HepG2 (cell line): ENCODE results near the gene SEMA6B. TPM values are rescaled to one million over a fixed set of nuclear protein-coding genes. Genes with fewer than 3 reads are reported as not detected.
A peak's percentile ranks its signal among the peaks of the same experiment; 100 is the strongest.

Experiments used
- AKAP8 ChIP-seq: sonication (generic); formaldehyde crosslinking; IDR thresholded peaks from 2 replicates; pipeline ENCODE4 v1.5.1; 2020; ENCODE audit warnings: mild to moderate bottlenecking, missing genetic modification reagents
- GATAD2A ChIP-seq: IDR thresholded peaks from 2 replicates; pipeline ENCODE4 v1.6.1; 2016
- MATR3 ChIP-seq: sonication (generic); formaldehyde crosslinking; IDR thresholded peaks from 2 replicates; pipeline ENCODE4 v1.4.0; 2020; ENCODE audit warnings: missing genetic modification reagents
- MEIS1 ChIP-seq: sonication (generic); formaldehyde crosslinking; IDR thresholded peaks from 2 replicates; pipeline ENCODE4 v1.9.0; 2021; ENCODE audit warnings: mild to moderate bottlenecking, missing genetic modification reagents, moderate library complexity, borderline replicate concordance
- MTF2 ChIP-seq: sonication (generic); formaldehyde crosslinking; IDR thresholded peaks from 2 replicates; pipeline ENCODE4 v1.5.0; 2020; ENCODE audit warnings: missing genetic modification reagents, borderline replicate concordance
- NFIB ChIP-seq: sonication (generic); formaldehyde crosslinking; IDR thresholded peaks from 2 replicates; pipeline ENCODE4 v1.9.0; 2021; ENCODE audit warnings: missing genetic modification reagents, mild to moderate bottlenecking, borderline replicate concordance
- SIN3B ChIP-seq: fragments of 150-350 bp; IDR thresholded peaks from 2 replicates; pipeline ENCODE4 v1.6.1; 2014; ENCODE audit warnings: low read length
- SMAD9 ChIP-seq: sonication (generic); formaldehyde crosslinking; IDR thresholded peaks from 2 replicates; pipeline ENCODE4 v1.5.1; 2020; ENCODE audit warnings: mild to moderate bottlenecking, missing genetic modification reagents
- SMARCE1 ChIP-seq: fragments of 450-650 bp; IDR thresholded peaks from 2 replicates; pipeline ENCODE4 v1.6.1; 2017; ENCODE audit warnings: borderline replicate concordance
- ZFP41 ChIP-seq: sonication (generic); formaldehyde crosslinking; IDR thresholded peaks from 2 replicates; pipeline ENCODE4 v1.4.0; 2020; ENCODE audit warnings: mild to moderate bottlenecking, missing genetic modification reagents, borderline replicate concordance
- ZNF101 ChIP-seq: sonication (generic); formaldehyde crosslinking; IDR thresholded peaks from 2 replicates; pipeline ENCODE4 v1.4.0; 2020; ENCODE audit warnings: mild to moderate bottlenecking, low read depth, missing genetic modification reagents, borderline replicate concordance
- ZNF263 ChIP-seq: sonication (generic); formaldehyde crosslinking; IDR thresholded peaks from 2 replicates; pipeline ENCODE4 v1.4.0; 2020; ENCODE audit warnings: missing genetic modification reagents
- ZNF3 ChIP-seq: IDR thresholded peaks from 2 replicates; pipeline ENCODE4 v1.7.0; 2017; ENCODE audit warnings: inconsistent platforms
- ZNF343 ChIP-seq: sonication (generic); formaldehyde crosslinking; IDR thresholded peaks from 2 replicates; pipeline ENCODE4 v1.4.0; 2020; ENCODE audit warnings: mild to moderate bottlenecking, missing genetic modification reagents
- ZNF557 ChIP-seq: sonication (generic); formaldehyde crosslinking; IDR thresholded peaks from 2 replicates; pipeline ENCODE4 v1.4.0; 2020; ENCODE audit warnings: missing genetic modification reagents
- ZNF607 ChIP-seq: sonication (generic); formaldehyde crosslinking; IDR thresholded peaks from 2 replicates; pipeline ENCODE4 v1.5.1; 2020; ENCODE audit warnings: missing genetic modification reagents, mild to moderate bottlenecking, borderline replicate concordance
- ZNF83 ChIP-seq: sonication (generic); formaldehyde crosslinking; IDR thresholded peaks from 2 replicates; pipeline ENCODE4 v1.4.0; 2020; ENCODE audit warnings: missing genetic modification reagents, mild to moderate bottlenecking, borderline replicate concordance
- polyA plus RNA-seq, 8 experiments: library from polyadenylated mRNA; depleted of rRNA in 3 of 8; stranded (reverse) in 7 of 8; unstranded in 1 of 8; fragments of >200 nt; fragmentation: Illumina TruSeq in 4 of 8; extraction: Trizol in 4 of 8; gene quantifications; 2 replicates each; pipeline versions ENCODE4 v1.2.1 to v1.2.3, GENCODE V29; 2011 to 2016; ENCODE audit warnings: low read depth in 4 of 8, missing spikeins in 1 of 8, mixed read lengths in 1 of 8; ENCODE audit not compliant: insufficient read depth in 1 of 8
- total RNA-seq, 5 experiments: library from RNA; depleted of rRNA; stranded (reverse); fragments of >200 nt; fragmentation: Illumina TruSeq; extraction: Trizol; gene quantifications; 2 replicates each; pipeline ENCODE4 v1.2.3, GENCODE V29; 2016; ENCODE audit warnings: low read depth in 1 of 5
- TF ChIP-seq, protein P1 (sequence below): sonication (generic); formaldehyde crosslinking; IDR thresholded peaks from 2 replicates; pipeline ENCODE4 v1.8.1; 2023; ENCODE audit warnings: missing genetic modification reagents, inconsistent platforms, borderline replicate concordance
- TF ChIP-seq, protein P2 (sequence below): IDR thresholded peaks from 2 replicates; pipeline ENCODE4 v1.6.1; 2012; ENCODE audit warnings: low read length, improper control_type of control experiment
- TF ChIP-seq, protein P3 (sequence below): sonication (generic); formaldehyde crosslinking; IDR thresholded peaks from 2 replicates; pipeline ENCODE4 v1.4.0; 2020; ENCODE audit warnings: missing genetic modification reagents
- TF ChIP-seq, protein P4 (sequence below): sonication (generic); formaldehyde crosslinking; IDR thresholded peaks from 2 replicates; pipeline ENCODE4 v1.9.0; 2022; ENCODE audit warnings: missing genetic modification reagents, mild to moderate bottlenecking, borderline replicate concordance

SEMA6B gene
- total and polyA plus RNA-seq, 2 of the 13 experiments (the other 11 are each of a cell fraction or from before 2014, with no cell fraction given): 45.5 to 67.1 TPM

- TF ChIP-seq ZNF3 (no peak), ZNF263 (no peak), SMAD9 (no peak), ZFP41 (CRISPR knock-in tag) (no peak), SIN3B (no peak), ZNF101 (CRISPR knock-in tag) (no peak), GATAD2A (no peak), MTF2 (no peak), MEIS1 (CRISPR knock-in tag) (no peak), MATR3 (CRISPR knock-in tag) (no peak), ZNF83 (no peak), AKAP8 (peak; percentile 75; the same call in 1 of the 2 replicates), SMARCE1 (no peak), ZNF343 (CRISPR knock-in tag) (no peak), NFIB (CRISPR knock-in tag) (no peak), ZNF557 (CRISPR knock-in tag) (no peak), ZNF607 (no peak)
- TF ChIP-seq, protein P1, sequence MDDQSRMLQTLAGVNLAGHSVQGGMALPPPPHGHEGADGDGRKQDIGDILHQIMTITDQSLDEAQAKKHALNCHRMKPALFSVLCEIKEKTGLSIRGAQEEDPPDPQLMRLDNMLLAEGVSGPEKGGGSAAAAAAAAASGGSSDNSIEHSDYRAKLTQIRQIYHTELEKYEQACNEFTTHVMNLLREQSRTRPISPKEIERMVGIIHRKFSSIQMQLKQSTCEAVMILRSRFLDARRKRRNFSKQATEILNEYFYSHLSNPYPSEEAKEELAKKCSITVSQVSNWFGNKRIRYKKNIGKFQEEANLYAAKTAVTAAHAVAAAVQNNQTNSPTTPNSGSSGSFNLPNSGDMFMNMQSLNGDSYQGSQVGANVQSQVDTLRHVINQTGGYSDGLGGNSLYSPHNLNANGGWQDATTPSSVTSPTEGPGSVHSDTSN (CRISPR knock-in tag): no peak
- TF ChIP-seq, protein P2, sequence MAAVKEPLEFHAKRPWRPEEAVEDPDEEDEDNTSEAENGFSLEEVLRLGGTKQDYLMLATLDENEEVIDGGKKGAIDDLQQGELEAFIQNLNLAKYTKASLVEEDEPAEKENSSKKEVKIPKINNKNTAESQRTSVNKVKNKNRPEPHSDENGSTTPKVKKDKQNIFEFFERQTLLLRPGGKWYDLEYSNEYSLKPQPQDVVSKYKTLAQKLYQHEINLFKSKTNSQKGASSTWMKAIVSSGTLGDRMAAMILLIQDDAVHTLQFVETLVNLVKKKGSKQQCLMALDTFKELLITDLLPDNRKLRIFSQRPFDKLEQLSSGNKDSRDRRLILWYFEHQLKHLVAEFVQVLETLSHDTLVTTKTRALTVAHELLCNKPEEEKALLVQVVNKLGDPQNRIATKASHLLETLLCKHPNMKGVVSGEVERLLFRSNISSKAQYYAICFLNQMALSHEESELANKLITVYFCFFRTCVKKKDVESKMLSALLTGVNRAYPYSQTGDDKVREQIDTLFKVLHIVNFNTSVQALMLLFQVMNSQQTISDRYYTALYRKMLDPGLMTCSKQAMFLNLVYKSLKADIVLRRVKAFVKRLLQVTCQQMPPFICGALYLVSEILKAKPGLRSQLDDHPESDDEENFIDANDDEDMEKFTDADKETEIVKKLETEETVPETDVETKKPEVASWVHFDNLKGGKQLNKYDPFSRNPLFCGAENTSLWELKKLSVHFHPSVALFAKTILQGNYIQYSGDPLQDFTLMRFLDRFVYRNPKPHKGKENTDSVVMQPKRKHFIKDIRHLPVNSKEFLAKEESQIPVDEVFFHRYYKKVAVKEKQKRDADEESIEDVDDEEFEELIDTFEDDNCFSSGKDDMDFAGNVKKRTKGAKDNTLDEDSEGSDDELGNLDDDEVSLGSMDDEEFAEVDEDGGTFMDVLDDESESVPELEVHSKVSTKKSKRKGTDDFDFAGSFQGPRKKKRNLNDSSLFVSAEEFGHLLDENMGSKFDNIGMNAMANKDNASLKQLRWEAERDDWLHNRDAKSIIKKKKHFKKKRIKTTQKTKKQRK: no peak
- TF ChIP-seq, protein P3, sequence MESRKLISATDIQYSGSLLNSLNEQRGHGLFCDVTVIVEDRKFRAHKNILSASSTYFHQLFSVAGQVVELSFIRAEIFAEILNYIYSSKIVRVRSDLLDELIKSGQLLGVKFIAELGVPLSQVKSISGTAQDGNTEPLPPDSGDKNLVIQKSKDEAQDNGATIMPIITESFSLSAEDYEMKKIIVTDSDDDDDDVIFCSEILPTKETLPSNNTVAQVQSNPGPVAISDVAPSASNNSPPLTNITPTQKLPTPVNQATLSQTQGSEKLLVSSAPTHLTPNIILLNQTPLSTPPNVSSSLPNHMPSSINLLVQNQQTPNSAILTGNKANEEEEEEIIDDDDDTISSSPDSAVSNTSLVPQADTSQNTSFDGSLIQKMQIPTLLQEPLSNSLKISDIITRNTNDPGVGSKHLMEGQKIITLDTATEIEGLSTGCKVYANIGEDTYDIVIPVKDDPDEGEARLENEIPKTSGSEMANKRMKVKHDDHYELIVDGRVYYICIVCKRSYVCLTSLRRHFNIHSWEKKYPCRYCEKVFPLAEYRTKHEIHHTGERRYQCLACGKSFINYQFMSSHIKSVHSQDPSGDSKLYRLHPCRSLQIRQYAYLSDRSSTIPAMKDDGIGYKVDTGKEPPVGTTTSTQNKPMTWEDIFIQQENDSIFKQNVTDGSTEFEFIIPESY (CRISPR knock-in tag): peak; percentile 71; the same call in 1 of the 2 replicates
- TF ChIP-seq, protein P4, sequence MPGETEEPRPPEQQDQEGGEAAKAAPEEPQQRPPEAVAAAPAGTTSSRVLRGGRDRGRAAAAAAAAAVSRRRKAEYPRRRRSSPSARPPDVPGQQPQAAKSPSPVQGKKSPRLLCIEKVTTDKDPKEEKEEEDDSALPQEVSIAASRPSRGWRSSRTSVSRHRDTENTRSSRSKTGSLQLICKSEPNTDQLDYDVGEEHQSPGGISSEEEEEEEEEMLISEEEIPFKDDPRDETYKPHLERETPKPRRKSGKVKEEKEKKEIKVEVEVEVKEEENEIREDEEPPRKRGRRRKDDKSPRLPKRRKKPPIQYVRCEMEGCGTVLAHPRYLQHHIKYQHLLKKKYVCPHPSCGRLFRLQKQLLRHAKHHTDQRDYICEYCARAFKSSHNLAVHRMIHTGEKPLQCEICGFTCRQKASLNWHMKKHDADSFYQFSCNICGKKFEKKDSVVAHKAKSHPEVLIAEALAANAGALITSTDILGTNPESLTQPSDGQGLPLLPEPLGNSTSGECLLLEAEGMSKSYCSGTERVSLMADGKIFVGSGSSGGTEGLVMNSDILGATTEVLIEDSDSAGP: peak; percentile 55; the same call in 1 of the 2 replicates
Observed at GRCh38 chr19:4567584-4568071, 8.1 kb upstream of the SEMA6B start (continued).
